ENCODE measurements around the gene ING4. TPM values are rescaled to one million over a fixed set of nuclear protein-coding genes. Genes with fewer than 3 reads are reported as not detected.
A peak's percentile ranks its signal among the peaks of the same experiment; 100 is the strongest.

ING4 gene
- total and polyA plus RNA-seq, 2 donors (not counting 3 experiments of a cell fraction or from before 2014, with no cell fraction given): 34.7 to 52.0 TPM

DNA sequence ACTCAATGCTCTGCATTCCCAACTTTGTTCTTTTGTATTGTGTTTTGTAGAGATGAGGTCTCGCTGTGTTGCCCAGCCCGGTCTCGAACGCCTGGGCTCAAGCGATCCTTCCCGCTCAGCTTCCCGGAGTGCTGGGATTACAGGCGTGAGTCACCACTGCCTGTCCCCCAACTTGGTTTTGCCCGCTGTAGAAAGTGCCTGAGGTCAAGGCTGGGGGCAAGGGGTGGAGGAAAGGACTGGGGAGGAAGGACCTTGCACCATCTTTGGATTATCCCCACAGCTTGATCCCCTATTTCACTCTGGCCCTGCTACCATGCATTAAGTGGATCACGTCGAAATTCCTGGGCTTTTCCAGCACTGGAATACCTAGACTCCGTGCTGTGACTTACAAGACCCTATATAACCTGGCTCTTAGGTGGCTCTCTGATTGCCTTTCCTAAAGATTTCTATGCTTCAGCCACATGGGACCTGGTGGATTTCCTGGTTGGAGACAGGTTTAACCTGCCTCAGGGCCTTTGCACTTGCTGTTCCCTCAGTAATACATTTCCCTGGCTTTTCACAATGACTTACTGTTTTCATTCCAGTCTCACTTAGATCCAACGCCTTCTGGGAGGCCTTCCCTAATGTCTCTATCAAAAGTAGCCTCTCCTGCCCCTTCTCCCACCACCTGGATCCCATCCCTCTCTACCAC is 38.3 kb upstream of the ING4 start:
- Histone ChIP-seq H3K4me1 (ENCODE audit: control insufficient read depth, extremely low read depth, insufficient read depth, low read length) (peaks cover 4% of the 10 kb centered on the region), H3K9me3 (replicated peaks; ENCODE audit: control insufficient read depth, insufficient read depth, low read length) (no peaks in the 10 kb centered on the region), H3K4me2 (ENCODE audit: insufficient read depth, low read length) (peak overlapping the region; percentile 40), H2AFZ (ENCODE audit: low read depth, low read length) (no peak overlapping the region), H4K20me1 (replicated peaks; ENCODE audit: control insufficient read depth, extremely low read depth, insufficient read depth, low read length) (no peaks in the 10 kb centered on the region), H3K4me3 (replicated peaks in 1 of 3; ENCODE audit: insufficient read depth in 1 of 3, low read depth in 1 of 3, low read length in 3 of 3) (no peak overlapping the region), H3K27me3 (ENCODE audit: control insufficient read depth in 2 of 2, insufficient read depth in 2 of 2, low read length in 2 of 2) (peaks cover 33 to 47% of the 10 kb centered on the region in 2 experiments), H3K27ac (ENCODE audit: insufficient read depth, low read depth, low read length) (no peak overlapping the region), H3K79me2 (ENCODE audit: control insufficient read depth, insufficient read depth, low read length) (no peaks in the 10 kb centered on the region), H3K9ac (replicated peaks; ENCODE audit: extremely low read depth, insufficient read depth, low read length) (no peak overlapping the region), H3K9me1 (replicated peaks; ENCODE audit: control insufficient read depth, extremely low read depth, insufficient read depth, low read length) (no peaks in the 10 kb centered on the region), H3K36me3 (ENCODE audit: control insufficient read depth in 2 of 2, extremely low read depth in 1 of 2, insufficient read depth in 2 of 2, low read length in 2 of 2) (no peaks in the 10 kb centered on the region)
- FAIRE-seq: no peak
- dilution Hi-C loops (cut with MboI; ENCODE audit: extremely low pct_ligation_motif_present, low sequenced_read_pairs): no loop called here
- TF ChIP-seq POLR2A (IDR thresholded peaks at IDR 0.05; ENCODE audit: low read depth, low read length) (no peak), JUN (IDR thresholded peaks at IDR 0.05; ENCODE audit: borderline replicate concordance, insufficient read depth, insufficient read length, low read depth) (no peak), MYC (IDR thresholded peaks at IDR 0.05; ENCODE audit: low read depth, low read length) (no peak), GATA2 (IDR thresholded peaks at IDR 0.05; ENCODE audit: insufficient read depth, insufficient read length, low read depth, low read length) (no peak), POLR2AphosphoS5 (IDR thresholded peaks at IDR 0.05; ENCODE audit: insufficient read depth, low read depth, low read length) (no peak), FOS (IDR thresholded peaks at IDR 0.05; ENCODE audit: borderline replicate concordance, insufficient read depth, low read length) (no peak), EZH2 (IDR thresholded peaks at IDR 0.05; ENCODE audit: borderline replicate concordance, low read depth, low read length, severe bottlenecking) (no peak)
- TF ChIP-seq, protein P1, sequence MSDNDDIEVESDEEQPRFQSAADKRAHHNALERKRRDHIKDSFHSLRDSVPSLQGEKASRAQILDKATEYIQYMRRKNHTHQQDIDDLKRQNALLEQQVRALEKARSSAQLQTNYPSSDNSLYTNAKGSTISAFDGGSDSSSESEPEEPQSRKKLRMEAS (IDR thresholded peaks at IDR 0.05; ENCODE audit: insufficient read depth, insufficient read length): no peak
- TF ChIP-seq, protein P2, sequence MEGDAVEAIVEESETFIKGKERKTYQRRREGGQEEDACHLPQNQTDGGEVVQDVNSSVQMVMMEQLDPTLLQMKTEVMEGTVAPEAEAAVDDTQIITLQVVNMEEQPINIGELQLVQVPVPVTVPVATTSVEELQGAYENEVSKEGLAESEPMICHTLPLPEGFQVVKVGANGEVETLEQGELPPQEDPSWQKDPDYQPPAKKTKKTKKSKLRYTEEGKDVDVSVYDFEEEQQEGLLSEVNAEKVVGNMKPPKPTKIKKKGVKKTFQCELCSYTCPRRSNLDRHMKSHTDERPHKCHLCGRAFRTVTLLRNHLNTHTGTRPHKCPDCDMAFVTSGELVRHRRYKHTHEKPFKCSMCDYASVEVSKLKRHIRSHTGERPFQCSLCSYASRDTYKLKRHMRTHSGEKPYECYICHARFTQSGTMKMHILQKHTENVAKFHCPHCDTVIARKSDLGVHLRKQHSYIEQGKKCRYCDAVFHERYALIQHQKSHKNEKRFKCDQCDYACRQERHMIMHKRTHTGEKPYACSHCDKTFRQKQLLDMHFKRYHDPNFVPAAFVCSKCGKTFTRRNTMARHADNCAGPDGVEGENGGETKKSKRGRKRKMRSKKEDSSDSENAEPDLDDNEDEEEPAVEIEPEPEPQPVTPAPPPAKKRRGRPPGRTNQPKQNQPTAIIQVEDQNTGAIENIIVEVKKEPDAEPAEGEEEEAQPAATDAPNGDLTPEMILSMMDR (IDR thresholded peaks at IDR 0.05; ENCODE audit: extremely low read depth in 1 of 2, insufficient read depth in 1 of 2, low read depth in 1 of 2, low read length in 2 of 2): no peak
- ChIA-PET POLR2A (no interaction called here), CTCF (no interaction called here)
- BruUV-seq (replicated peaks): no TSS peak
- intact Hi-C loops (cut with micrococcal nuclease): no loop called here
- no peak for DNase-seq (ENCODE audit: low read depth, low spot score)
